HEK293T (cell line): ENCODE measurements around the gene FRMD8.

ENCODE experiments used
- BHLHE40 ChIP-seq: fragments of 450-650 bp; IDR thresholded peaks from 2 replicates; pipeline ENCODE4 v1.6.1; 2016; ENCODE audit warnings: mild to moderate bottlenecking, moderate library complexity, borderline replicate concordance
- ELF4 ChIP-seq: fragments of 450-650 bp; IDR thresholded peaks from 2 replicates; pipeline ENCODE4 v1.6.1; 2017; ENCODE audit warnings: antibody characterized with exemption
- FOXA1 ChIP-seq: fragments of 450-650 bp; IDR thresholded peaks from 2 replicates; pipeline ENCODE4 v1.6.1; 2016; ENCODE audit warnings: mild to moderate bottlenecking
- FOXK2 ChIP-seq: fragments of 450-650 bp; IDR thresholded peaks from 2 replicates; pipeline ENCODE4 v1.6.1; 2016; ENCODE audit warnings: mild to moderate bottlenecking
- FOXM1 ChIP-seq: fragments of 450-650 bp; IDR thresholded peaks from 2 replicates; pipeline ENCODE4 v1.6.1; 2017; ENCODE audit warnings: mild to moderate bottlenecking, borderline replicate concordance
- L3MBTL2 ChIP-seq: fragments of 450-650 bp; conservative IDR thresholded peaks from 2 replicates; pipeline ENCODE4 v1.6.1; 2016; ENCODE audit warnings: mild to moderate bottlenecking
- LEF1 ChIP-seq: fragments of 450-650 bp; IDR thresholded peaks from 2 replicates; pipeline ENCODE4 v1.6.1; 2017; ENCODE audit warnings: mild to moderate bottlenecking, borderline replicate concordance
- NFRKB ChIP-seq: fragments of 450-650 bp; IDR thresholded peaks from 2 replicates; pipeline ENCODE4 v1.6.1; 2016; ENCODE audit warnings: mild to moderate bottlenecking, moderate library complexity
- SP1 ChIP-seq: fragments of 450-650 bp; IDR thresholded peaks from 2 replicates; pipeline ENCODE4 v1.6.1; 2017
- SUZ12 ChIP-seq: fragments of 450-650 bp; IDR thresholded peaks from 2 replicates; pipeline ENCODE4 v1.6.1; 2016; ENCODE audit warnings: mild to moderate bottlenecking
- ZNF384 ChIP-seq: fragments of 450-650 bp; IDR thresholded peaks from 2 replicates; pipeline ENCODE4 v1.6.1; 2016
- TF ChIP-seq, protein P1 (sequence below): fragments of 450-650 bp; IDR thresholded peaks from 2 replicates; pipeline ENCODE4 v1.6.1; 2016

DNA sequence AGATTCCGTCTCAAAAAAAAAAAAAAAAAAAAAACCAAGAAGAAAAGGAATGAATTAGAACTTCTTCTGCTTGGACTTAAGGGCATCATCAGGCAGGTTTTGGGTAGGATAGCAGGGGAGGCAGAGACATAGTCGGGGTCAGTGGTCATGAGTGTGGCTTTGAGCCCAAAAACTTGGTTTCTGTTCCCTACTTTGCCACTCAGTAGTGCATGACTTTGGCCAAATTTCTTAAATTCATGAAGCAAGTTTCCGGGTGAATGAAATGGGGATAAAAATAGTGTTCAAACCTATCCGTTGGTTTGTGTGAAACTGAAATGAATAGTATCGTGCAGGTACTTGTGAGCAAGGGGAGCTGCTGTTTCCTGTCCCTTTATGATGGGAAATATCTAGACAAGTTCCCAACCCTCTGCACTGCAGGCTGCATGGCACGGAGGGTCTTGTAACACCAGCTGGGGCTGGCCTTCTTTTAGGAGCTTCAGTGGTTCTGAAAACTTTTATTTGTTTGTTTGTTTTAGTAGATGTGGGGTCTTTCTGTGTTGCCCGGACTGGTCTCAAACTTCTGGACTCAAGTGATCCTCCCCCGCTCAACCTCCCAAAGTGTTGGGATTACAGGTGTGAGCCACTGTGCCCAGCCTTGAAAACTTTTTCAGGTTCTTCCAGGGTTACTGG, 54.5 kb downstream of the FRMD8 start:
- no peak for TF ChIP-seq SP1
- no peak for TF ChIP-seq ZNF384
- no peak for TF ChIP-seq FOXM1
- TF ChIP-seq ELF4: no peak
- no peak for TF ChIP-seq LEF1
- TF ChIP-seq SUZ12: no peak
- no peak for TF ChIP-seq FOXK2
- TF ChIP-seq FOXA1: no peak
- TF ChIP-seq L3MBTL2: no peak
- TF ChIP-seq BHLHE40: no peak
- TF ChIP-seq, protein P1, sequence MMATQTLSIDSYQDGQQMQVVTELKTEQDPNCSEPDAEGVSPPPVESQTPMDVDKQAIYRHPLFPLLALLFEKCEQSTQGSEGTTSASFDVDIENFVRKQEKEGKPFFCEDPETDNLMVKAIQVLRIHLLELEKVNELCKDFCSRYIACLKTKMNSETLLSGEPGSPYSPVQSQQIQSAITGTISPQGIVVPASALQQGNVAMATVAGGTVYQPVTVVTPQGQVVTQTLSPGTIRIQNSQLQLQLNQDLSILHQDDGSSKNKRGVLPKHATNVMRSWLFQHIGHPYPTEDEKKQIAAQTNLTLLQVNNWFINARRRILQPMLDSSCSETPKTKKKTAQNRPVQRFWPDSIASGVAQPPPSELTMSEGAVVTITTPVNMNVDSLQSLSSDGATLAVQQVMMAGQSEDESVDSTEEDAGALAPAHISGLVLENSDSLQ: no peak
- no peak for TF ChIP-seq NFRKB
